ENCODE results near the gene MBOAT1. TPM values are rescaled to one million over a fixed set of nuclear protein-coding genes. Genes with fewer than 3 reads are reported as not detected.

MBOAT1 gene
- total and polyA plus RNA-seq, 10 donors = 1.0 to 14.9 (median 11.8) TPM

- 61 to 90% (median 88%) methylated on average over 2 of the region's 2 CpGs for WGBS, 5 donors
- intact Hi-C loops (cut with DNase I; ENCODE audit: low total_unique reads) = loop anchor here (10.0 kb wide), 1 partner anchor 420 kb away; no protein-coding TSS in a partner anchor
- H3K4me1 ChIP-seq = no peaks in the 10 kb centered on the region
- DNase-seq = no peak
- no peak for TF ChIP-seq POLR2AphosphoS5 (IDR thresholded peaks at IDR 0.05)
- TF ChIP-seq CTCF (IDR thresholded peaks at IDR 0.05 in 8 of 11, conservative IDR thresholded peaks at IDR 0.05 in 3 of 11) = no peak
- no peak for TF ChIP-seq POLR2A (IDR thresholded peaks at IDR 0.05)
- H3K36me3 ChIP-seq = peaks cover 0 to 100% (median 15%) of the 10 kb centered on the region in 6 donors
- no peaks in the 10 kb centered on the region for H3K9me3 ChIP-seq
- H3K27ac ChIP-seq = no peak overlapping the region
- H3K4me3 ChIP-seq = no peak overlapping the region
- H3K27me3 ChIP-seq (replicated peaks in 1 of 7) = no peaks in the 10 kb centered on the region
Measured at GRCh38 chr6:20104696-20105095, 107.6 kb downstream of the MBOAT1 start.

- TF ChIP-seq CTCF (IDR thresholded peaks at IDR 0.05 in 8 of 11, conservative IDR thresholded peaks at IDR 0.05 in 3 of 11) (no peak), POLR2AphosphoS5 (IDR thresholded peaks at IDR 0.05) (no peak), POLR2A (IDR thresholded peaks at IDR 0.05) (no peak)
- WGBS, 5 donors = 92 to 96% (median 94%) methylated on average over 8 of the region's 8 CpGs
- intact Hi-C loops (cut with DNase I; ENCODE audit: low total_unique reads) = loop anchor here (10.0 kb wide), 1 partner anchor 422 kb away; no protein-coding TSS in a partner anchor
- H3K27ac ChIP-seq = no peak overlapping the region
- H3K9me3 ChIP-seq = no peaks in the 10 kb centered on the region
- no peaks in the 10 kb centered on the region for H3K27me3 ChIP-seq (replicated peaks in 1 of 7)
- no peak for DNase-seq
- H3K4me1 ChIP-seq = no peaks in the 10 kb centered on the region
- peaks cover 0 to 97% (median 6%) of the 10 kb centered on the region in 6 donors for H3K36me3 ChIP-seq
- no peak overlapping the region for H3K4me3 ChIP-seq
Measured at GRCh38 chr6:20102397-20103073, 109.7 kb downstream of the MBOAT1 start.

- 87 to 91% (median 88%) methylated on average over 5 of the region's 5 CpGs for WGBS, 5 donors
- Histone ChIP-seq H3K36me3 (peaks cover 0 to 63% (median 6%) of the 10 kb centered on the region in 6 donors), H3K9me3 (no peaks in the 10 kb centered on the region), H3K4me1 (no peaks in the 10 kb centered on the region), H3K4me3 (no peak overlapping the region), H3K27ac (no peak overlapping the region), H3K27me3 (replicated peaks in 1 of 7) (no peaks in the 10 kb centered on the region)
- intact Hi-C loops (cut with DNase I; ENCODE audit: low total_unique reads) = no loop called here
- no peak for DNase-seq
- TF ChIP-seq POLR2AphosphoS5 (IDR thresholded peaks at IDR 0.05) = no peak
Measured at GRCh38 chr6:20099156-20099555, 113.1 kb downstream of the MBOAT1 start.

GRCh38 chr6:20098267-20098876 is 113.9 kb downstream of the MBOAT1 start:
- H3K36me3 ChIP-seq = peaks cover 0 to 55% (median 6%) of the 10 kb centered on the region in 6 donors
- intact Hi-C loops (cut with DNase I; ENCODE audit: low total_unique reads) = no loop called here
- H3K27me3 ChIP-seq (replicated peaks in 1 of 7) = no peaks in the 10 kb centered on the region
- no peak overlapping the region for H3K27ac ChIP-seq
- TF ChIP-seq POLR2AphosphoS5 (IDR thresholded peaks at IDR 0.05) (no peak), CTCF (IDR thresholded peaks at IDR 0.05 in 8 of 11, conservative IDR thresholded peaks at IDR 0.05 in 3 of 11) (no peak), POLR2A (IDR thresholded peaks at IDR 0.05) (no peak)
- no peaks in the 10 kb centered on the region for H3K9me3 ChIP-seq
- H3K4me1 ChIP-seq = no peaks in the 10 kb centered on the region
- no peak for DNase-seq
- H3K4me3 ChIP-seq = no peak overlapping the region
- WGBS, 5 donors = 91 to 96% (median 95%) methylated on average over 6 of the region's 6 CpGs
